Lower leg skin (tissue), 4 donors: Measurements from ENCODE around the gene REG4. TPM values are rescaled to one million over a fixed set of nuclear protein-coding genes. Genes with fewer than 3 reads are reported as not detected.

ENCODE experiments used
- DNase-seq, 2 donors: peaks; one replicate each; pipeline ENCODE4 v3.0.0-alpha.2; 2019; ENCODE audit warnings: low spot score in 2 of 2
- H3K4me3 ChIP-seq: fragments of 200-600 bp; sonication (generic); 2 replicates; pipeline ENCODE4 v1.5.1; 2017; ENCODE audit warnings: mild to moderate bottlenecking, low read depth; ENCODE audit not compliant: poor library complexity, severe bottlenecking
- POLR2A ChIP-seq, 2 donors: fragments of 450-650 bp; IDR thresholded peaks; one replicate each; pipeline ENCODE4 v1.6.1; 2016 to 2017; ENCODE audit warnings: antibody characterized with exemption in 2 of 2, mild to moderate bottlenecking in 1 of 2, moderate library complexity in 1 of 2
- WGBS, 2 donors: methylation state at CpG; one replicate each; pipeline ENCODE4 v1.1.5; 2018; 5-methylcytosine and 5-hydroxymethylcytosine counted together
- intact Hi-C: fragments of 100-400 bp; cut with DNase I; formaldehyde crosslinking; loops from one replicate; pipeline ENCODE4 v1.15.0; 2023; ENCODE audit warnings: low total_unique reads
- total RNA-seq, 4 donors: library from RNA; depleted of rRNA; stranded (reverse); fragments of >200 nt; gene quantifications; one replicate each; pipeline ENCODE4 v1.1.0, GENCODE V29; 2016
- TF ChIP-seq, protein P1 (sequence below), 3 donors: fragments of 450-650 bp; IDR thresholded peaks; one replicate each; pipeline ENCODE4 v1.5.1; 2016; ENCODE audit warnings: antibody characterized with exemption in 3 of 3, mild to moderate bottlenecking in 3 of 3, moderate library complexity in 2 of 3

REG4 gene
- total RNA-seq, 4 donors from 2014 or later: not detected

DNA sequence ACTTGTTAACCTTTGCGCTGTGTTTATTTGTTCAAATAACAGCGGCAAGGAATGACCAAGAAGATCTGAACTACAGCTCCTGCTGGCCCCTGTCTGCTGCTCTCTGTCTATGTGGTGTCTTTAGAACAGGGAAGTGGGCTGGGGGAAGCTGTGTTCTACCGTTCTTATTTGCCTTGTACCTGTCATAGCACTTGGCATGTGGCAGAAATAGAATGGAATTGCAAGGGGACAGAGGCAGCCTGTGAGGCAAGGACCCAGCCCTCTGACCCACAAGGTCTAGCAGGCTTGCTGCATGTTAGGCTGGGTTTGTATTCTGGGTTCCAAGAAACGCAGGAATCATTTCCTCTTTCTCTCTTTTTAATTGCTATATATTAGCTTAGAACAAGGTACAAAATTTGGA is 63.2 kb downstream of the REG4 start:
- intact Hi-C loops: loop anchor here (10.0 kb wide), 1 partner anchor 197 kb away; no protein-coding TSS in a partner anchor
- DNase-seq: no peak
- WGBS, 2 donors: 67 to 71% methylated on average over 4 of the region's 4 CpGs
- H3K4me3 ChIP-seq: no peak overlapping the region
- TF ChIP-seq, protein P1, sequence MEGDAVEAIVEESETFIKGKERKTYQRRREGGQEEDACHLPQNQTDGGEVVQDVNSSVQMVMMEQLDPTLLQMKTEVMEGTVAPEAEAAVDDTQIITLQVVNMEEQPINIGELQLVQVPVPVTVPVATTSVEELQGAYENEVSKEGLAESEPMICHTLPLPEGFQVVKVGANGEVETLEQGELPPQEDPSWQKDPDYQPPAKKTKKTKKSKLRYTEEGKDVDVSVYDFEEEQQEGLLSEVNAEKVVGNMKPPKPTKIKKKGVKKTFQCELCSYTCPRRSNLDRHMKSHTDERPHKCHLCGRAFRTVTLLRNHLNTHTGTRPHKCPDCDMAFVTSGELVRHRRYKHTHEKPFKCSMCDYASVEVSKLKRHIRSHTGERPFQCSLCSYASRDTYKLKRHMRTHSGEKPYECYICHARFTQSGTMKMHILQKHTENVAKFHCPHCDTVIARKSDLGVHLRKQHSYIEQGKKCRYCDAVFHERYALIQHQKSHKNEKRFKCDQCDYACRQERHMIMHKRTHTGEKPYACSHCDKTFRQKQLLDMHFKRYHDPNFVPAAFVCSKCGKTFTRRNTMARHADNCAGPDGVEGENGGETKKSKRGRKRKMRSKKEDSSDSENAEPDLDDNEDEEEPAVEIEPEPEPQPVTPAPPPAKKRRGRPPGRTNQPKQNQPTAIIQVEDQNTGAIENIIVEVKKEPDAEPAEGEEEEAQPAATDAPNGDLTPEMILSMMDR (IDR thresholded peaks at IDR 0.05): no peak
- no peak for TF ChIP-seq POLR2A (IDR thresholded peaks at IDR 0.05)

DNA sequence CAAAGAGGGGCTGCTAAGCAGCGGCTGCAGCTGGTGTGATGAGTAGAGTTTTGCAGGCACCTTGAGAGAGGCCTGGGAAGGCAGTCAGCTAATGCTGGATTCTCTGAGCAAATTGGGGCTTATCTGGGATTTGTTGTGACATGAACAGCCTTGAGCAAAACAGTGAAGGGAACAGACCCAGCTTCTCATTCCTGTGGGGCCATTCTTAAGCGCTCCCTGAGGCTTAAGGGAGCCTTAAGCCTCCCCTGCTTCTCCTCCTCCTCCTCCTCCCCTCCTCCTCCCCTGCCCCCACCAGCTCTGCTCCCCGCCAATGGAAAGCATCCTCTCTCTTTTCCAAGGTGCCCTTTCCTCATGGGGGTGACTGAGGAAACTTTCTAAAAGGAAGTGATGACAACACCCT is 63.8 kb downstream of the REG4 start:
- H3K4me3 ChIP-seq: no peak overlapping the region
- intact Hi-C loops: loop anchor here (10.0 kb wide), 1 partner anchor 197 kb away; no protein-coding TSS in a partner anchor
- TF ChIP-seq POLR2A (IDR thresholded peaks at IDR 0.05): no peak
- TF ChIP-seq, protein P1 (IDR thresholded peaks at IDR 0.05): no peak
- DNase-seq: no peak
- 44 to 62% methylated on average over 3 of the region's 3 CpGs for WGBS, 2 donors

DNA sequence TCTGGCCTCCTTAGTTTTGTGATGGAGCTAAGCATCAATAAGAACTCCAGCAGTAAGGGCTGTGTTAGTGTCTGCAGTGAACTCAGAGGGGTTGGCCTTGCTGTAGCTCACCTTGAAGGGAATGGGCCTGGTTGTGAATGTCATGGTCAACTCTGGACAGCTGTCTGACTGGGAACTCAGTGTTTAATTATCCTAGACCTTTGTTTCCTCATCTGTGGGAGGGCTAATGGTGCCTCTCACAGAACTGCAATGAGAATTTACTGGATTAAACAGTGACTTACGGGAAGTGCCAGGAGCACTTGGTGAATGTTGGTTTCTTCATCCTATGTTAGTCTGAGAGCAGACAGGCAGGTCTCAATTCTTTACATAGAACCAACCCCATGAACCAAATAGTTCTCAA is 66.2 kb downstream of the REG4 start:
- H3K4me3 ChIP-seq: no peak overlapping the region
- intact Hi-C loops: loop anchor here (10.0 kb wide), 1 partner anchor 200 kb away; no protein-coding TSS in a partner anchor
- no peak for DNase-seq
- no peak for TF ChIP-seq POLR2A (IDR thresholded peaks at IDR 0.05)
- WGBS, 2 donors: 89 to 91% methylated on average over 1 of the region's 1 CpG

DNA sequence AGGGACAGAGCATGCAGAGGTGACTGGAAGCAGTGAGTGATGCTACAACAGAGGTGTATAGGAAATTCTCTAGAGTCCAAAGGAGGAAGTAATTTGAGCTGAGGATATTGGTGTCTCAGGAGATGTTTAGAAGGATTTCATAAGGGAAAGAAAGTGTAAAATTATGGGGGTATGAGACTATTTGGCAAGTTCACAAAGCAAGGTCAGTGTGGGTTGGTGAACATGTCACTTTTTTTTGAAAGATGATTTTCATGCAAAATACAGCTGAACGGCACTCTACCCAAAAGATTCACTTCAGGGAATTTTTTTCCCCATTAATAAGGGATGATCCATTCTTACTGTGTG is 66.7 kb downstream of the REG4 start:
- 93 to 95% methylated on average over 1 of the region's 1 CpG for WGBS, 2 donors
- no peak overlapping the region for H3K4me3 ChIP-seq
- TF ChIP-seq, protein P1 (IDR thresholded peaks at IDR 0.05): no peak
- no peak for TF ChIP-seq POLR2A (IDR thresholded peaks at IDR 0.05)
- intact Hi-C loops: loop anchor here (10.0 kb wide), 1 partner anchor 200 kb away; no protein-coding TSS in a partner anchor
- no peak for DNase-seq

Other genes starting within 250 kb of the REG4 start
- gene ZNF697, start 163.2 kb downstream of the REG4 start, total RNA-seq: 1 to 10 TPM; 2.3 to 5.4 (median 3.6) TPM
- 10 to 100 TPM; 55.1 to 94.2 (median 73.5) TPM for gene PHGDH, start 99.5 kb downstream of the REG4 start, total RNA-seq
- gene HMGCS2, start 42.6 kb downstream of the REG4 start, total RNA-seq: 100 to 1,000 TPM in 2 of 4 donors, 10 to 100 TPM in 2; 23.9 to 400 (median 93.4) TPM
- not detected for gene ADAM30, start 85.1 kb upstream of the REG4 start, total RNA-seq